RPMI8226 (cell line): Measurements from ENCODE around the gene USH2A.

Experiments
- DNase-seq: peaks from one replicate; pipeline ENCODE4 v3.0.0-alpha.2; 2015

Gene USH2A

GRCh38 chr1:216270086-216270773, 153.0 kb downstream of the USH2A start:
- no peak for DNase-seq

GRCh38 chr1:216261631-216262030, 161.6 kb downstream of the USH2A start:
- DNase-seq = no peak

- no peak for DNase-seq
These were observed 164.4 kb downstream of the USH2A start for GRCh38 chr1:216258856-216259255.

- DNase-seq = no peak
These were observed 164.9 kb downstream of the USH2A start for GRCh38 chr1:216258386-216258785.

- DNase-seq = peak; percentile 17
These were observed 172.4 kb downstream of the USH2A start for GRCh38 chr1:216250861-216251260.

- DNase-seq = no peak
These were observed 174.6 kb downstream of the USH2A start for GRCh38 chr1:216248628-216249027.

GRCh38 chr1:216247937-216248336, 175.3 kb downstream of the USH2A start:
- DNase-seq = no peak

GRCh38 chr1:216246577-216247203, 176.6 kb downstream of the USH2A start:
- no peak for DNase-seq

- DNase-seq = no peak
These were observed 184.4 kb downstream of the USH2A start for GRCh38 chr1:216238844-216239243.

- DNase-seq = no peak
These were observed 185.2 kb downstream of the USH2A start for GRCh38 chr1:216237927-216238542.

GRCh38 chr1:216224233-216224632, 199.0 kb downstream of the USH2A start:
- no peak for DNase-seq

- DNase-seq = peak; percentile 11
These were observed 199.8 kb downstream of the USH2A start for GRCh38 chr1:216223486-216223885.

GRCh38 chr1:216222288-216222687, 201.0 kb downstream of the USH2A start:
- no peak for DNase-seq

GRCh38 chr1:216221260-216221700, 202.0 kb downstream of the USH2A start:
- DNase-seq = peak; percentile 82

GRCh38 chr1:216216305-216216704, 206.9 kb downstream of the USH2A start:
- no peak for DNase-seq

GRCh38 chr1:216215169-216215568, 208.1 kb downstream of the USH2A start:
- no peak for DNase-seq

GRCh38 chr1:216212826-216213225, 210.4 kb downstream of the USH2A start:
- no peak for DNase-seq

GRCh38 chr1:216210081-216210480, 213.2 kb downstream of the USH2A start:
- no peak for DNase-seq

- DNase-seq = no peak
These were observed 214.1 kb downstream of the USH2A start for GRCh38 chr1:216209125-216209524.

- no peak for DNase-seq
These were observed 216.1 kb downstream of the USH2A start for GRCh38 chr1:216207154-216207553.

- no peak for DNase-seq
These were observed 218.1 kb downstream of the USH2A start for GRCh38 chr1:216205176-216205575.

- no peak for DNase-seq
These were observed 221.3 kb downstream of the USH2A start for GRCh38 chr1:216201946-216202345.

GRCh38 chr1:216200941-216201340, 222.3 kb downstream of the USH2A start:
- DNase-seq = no peak

GRCh38 chr1:216194721-216195120, 228.5 kb downstream of the USH2A start:
- no peak for DNase-seq
